Astrocyte of the hippocampus (primary cell): ENCODE results near the gene MYLK.

Experiments used
- DNase-seq: peaks from one replicate; pipeline ENCODE4 v3.0.0; 2011; ENCODE audit warnings: low read depth, low spot score

The MYLK gene

GRCh38 chr3:123700791-123701722 is 183.1 kb downstream of the MYLK start:
- no peak for DNase-seq

GRCh38 chr3:123698813-123699212 is 185.3 kb downstream of the MYLK start:
- DNase-seq = no peak

GRCh38 chr3:123696808-123697207 is 187.3 kb downstream of the MYLK start:
- no peak for DNase-seq

GRCh38 chr3:123695731-123696640 is 188.1 kb downstream of the MYLK start:
- no peak for DNase-seq

GRCh38 chr3:123695152-123695551 is 189.0 kb downstream of the MYLK start:
- DNase-seq = no peak

- no peak for DNase-seq
These were observed 189.6 kb downstream of the MYLK start for GRCh38 chr3:123694366-123695087.

GRCh38 chr3:123693584-123694190 is 190.4 kb downstream of the MYLK start:
- DNase-seq = no peak

- DNase-seq = no peak
These were observed 191.5 kb downstream of the MYLK start for GRCh38 chr3:123692671-123693070.

GRCh38 chr3:123692041-123692440 is 192.1 kb downstream of the MYLK start:
- no peak for DNase-seq

GRCh38 chr3:123689831-123690230 is 194.3 kb downstream of the MYLK start:
- no peak for DNase-seq

GRCh38 chr3:123688241-123688747 is 195.8 kb downstream of the MYLK start:
- DNase-seq = peak; percentile 74

- no peak for DNase-seq
These were observed 196.8 kb downstream of the MYLK start for GRCh38 chr3:123687286-123687685.

- no peak for DNase-seq
These were observed 197.9 kb downstream of the MYLK start for GRCh38 chr3:123686251-123686650.

GRCh38 chr3:123685780-123686179 is 198.4 kb downstream of the MYLK start:
- no peak for DNase-seq

GRCh38 chr3:123684636-123685035 is 199.5 kb downstream of the MYLK start:
- DNase-seq = no peak

- DNase-seq = no peak
These were observed 199.9 kb downstream of the MYLK start for GRCh38 chr3:123684209-123684608.

- DNase-seq = no peak
These were observed 200.5 kb downstream of the MYLK start for GRCh38 chr3:123683505-123684154.

GRCh38 chr3:123682781-123683504 is 201.2 kb downstream of the MYLK start:
- peak; percentile 56 for DNase-seq

GRCh38 chr3:123682302-123682701 is 201.8 kb downstream of the MYLK start:
- DNase-seq = no peak
